Fibroblast of skin of left biceps (primary cell): ENCODE results near the gene SOX8.
"Not testable (repeated sequence)": the region's sequence is repeated elsewhere in the genome, so short reads cannot be mapped to it uniquely, and the experiment has no call there.

ENCODE experiments used
- DNase-seq, 2 experiments: peaks; one replicate each; pipeline ENCODE4 v3.0.0-alpha.2; 2013; ENCODE audit warnings: low read depth in 2 of 2

The SOX8 gene

DNA sequence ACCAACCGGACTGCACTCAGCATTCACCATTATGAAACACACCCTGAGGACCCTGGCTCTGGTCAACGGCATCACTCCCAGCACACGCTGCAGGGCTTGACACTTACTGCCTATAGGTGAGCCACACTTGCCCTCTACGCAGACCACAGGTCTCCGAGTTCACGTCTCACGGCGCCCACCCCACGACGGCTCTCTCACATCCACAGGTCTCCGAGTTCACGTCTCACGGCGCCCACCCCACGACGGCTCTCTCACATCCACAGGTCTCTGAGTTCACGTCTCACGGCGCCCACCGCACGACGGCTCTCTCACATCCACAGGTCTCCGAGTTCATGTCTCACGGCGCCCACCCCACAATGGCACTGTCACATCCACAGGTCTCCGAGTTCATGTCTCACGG, 25.8 kb upstream of the SOX8 start:
- not testable (repeated sequence) for DNase-seq

DNA sequence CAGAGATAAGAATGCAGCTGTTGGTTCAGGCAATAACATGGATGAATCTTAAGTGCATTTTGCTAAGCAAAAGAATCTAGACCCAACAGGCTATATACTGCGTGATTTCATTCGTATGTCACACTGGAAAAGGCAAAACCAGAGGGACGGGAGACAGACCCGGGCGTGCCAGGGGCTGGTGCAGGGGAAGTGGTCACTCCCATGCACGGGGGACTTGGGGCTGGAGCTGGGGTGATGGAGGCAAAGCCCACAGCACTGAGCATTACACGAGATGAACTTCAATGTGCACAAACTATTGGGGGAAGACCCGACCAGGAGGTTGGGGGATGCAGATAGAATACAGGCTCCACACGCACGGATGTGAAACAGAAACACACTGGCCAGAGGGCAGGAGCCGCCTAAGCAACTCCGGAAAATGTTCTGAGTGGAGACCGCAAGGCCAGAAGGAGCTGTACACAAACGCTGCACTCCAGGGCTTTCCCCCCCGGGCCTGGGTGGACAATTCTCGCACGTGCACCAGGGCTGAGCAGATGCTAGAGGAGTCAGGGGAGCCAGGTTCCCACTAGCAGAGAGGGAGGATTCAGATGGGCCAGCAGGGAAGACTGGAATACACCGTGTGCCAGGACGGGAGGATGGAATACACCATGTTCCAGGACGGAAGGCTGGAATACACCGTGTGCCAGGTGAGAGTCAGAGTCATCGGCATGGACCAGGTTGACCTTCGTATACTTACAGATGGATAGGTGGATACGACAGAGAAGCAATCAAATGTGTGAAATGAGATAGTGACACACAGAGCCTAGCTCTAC, 22.1 kb upstream of the SOX8 start:
- DNase-seq: no peak

DNA sequence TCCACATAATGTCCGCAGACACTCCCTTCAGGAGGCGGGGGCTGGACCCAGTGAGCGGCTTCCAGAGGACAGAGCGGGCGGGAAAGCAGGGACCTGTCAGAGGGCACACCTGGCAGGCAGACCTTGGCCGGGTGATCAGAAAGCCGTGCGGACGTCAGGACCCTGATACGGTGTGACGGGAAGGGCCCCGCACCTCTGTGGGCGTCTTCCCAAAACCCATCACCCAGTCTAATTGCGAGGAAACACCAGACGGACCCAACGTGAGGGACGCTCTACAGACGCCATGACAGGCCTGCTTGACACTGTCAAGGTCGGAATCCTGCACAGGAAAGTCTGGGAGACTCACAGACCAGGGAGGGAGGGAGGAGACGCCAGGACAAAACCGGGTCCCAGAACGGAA, 19.2 kb upstream of the SOX8 start:
- no peak for DNase-seq

DNA sequence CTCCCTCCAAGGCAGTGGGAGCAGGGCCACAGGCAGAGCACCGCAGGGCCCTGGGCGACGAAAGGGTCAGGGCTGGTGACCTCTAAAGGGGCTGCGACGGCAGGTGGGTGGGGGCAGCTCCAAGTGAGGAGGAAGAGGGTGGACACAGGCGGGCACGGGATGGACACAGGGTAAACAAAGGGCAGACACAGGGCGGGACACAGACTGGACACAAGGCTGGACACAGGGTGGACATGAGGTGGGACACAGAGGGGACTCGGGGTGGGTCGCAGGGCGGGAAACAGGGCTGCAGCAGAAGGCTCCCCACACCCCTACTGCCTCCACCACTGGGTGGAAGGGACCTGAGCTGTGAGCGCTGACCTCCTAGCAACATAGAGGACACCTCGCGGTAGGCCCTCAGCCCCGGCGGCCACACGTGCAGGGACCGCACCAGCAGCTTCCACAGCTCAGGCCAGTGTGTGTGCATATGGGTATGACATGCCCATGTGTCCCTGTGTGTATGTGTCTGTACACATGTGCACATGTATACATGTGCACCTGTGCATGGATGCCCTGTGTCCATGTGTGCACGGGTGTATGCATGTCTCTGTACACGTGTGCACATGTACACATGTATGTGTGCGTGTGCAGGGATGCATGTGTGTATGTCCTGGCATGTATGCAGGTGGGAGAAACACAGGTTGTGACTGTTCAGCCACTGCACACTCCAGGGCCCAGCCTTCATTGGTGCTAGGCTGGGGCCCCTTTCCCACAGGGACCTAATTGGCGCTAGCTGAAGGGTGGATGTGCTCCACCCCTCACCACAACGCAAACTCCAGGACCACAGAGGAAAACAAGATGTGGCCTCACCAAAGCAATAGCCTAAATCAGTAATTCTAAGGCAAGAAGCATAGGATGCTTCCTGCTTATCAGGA, 18.4 kb upstream of the SOX8 start:
- DNase-seq: no peak

DNA sequence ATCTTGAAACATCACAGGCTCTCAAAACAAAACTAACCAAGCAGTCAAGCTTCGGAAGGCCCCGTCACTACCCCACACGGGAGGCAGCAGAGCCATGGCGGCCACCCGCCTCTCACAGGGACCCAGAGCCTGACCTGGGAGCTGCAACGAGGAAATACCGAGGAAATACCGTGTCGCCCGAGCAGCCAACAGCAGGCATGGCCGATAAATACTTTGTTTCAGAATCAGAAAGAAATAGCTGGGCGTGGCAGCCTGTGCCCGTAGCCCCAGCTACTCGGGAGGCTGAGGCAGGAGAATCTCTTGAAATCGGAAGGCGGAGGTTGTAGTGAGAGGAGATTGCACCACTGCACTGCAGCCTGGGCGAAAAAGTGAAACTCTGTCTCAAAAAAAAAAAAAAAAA, 17.7 kb upstream of the SOX8 start:
- DNase-seq: no peak

DNA sequence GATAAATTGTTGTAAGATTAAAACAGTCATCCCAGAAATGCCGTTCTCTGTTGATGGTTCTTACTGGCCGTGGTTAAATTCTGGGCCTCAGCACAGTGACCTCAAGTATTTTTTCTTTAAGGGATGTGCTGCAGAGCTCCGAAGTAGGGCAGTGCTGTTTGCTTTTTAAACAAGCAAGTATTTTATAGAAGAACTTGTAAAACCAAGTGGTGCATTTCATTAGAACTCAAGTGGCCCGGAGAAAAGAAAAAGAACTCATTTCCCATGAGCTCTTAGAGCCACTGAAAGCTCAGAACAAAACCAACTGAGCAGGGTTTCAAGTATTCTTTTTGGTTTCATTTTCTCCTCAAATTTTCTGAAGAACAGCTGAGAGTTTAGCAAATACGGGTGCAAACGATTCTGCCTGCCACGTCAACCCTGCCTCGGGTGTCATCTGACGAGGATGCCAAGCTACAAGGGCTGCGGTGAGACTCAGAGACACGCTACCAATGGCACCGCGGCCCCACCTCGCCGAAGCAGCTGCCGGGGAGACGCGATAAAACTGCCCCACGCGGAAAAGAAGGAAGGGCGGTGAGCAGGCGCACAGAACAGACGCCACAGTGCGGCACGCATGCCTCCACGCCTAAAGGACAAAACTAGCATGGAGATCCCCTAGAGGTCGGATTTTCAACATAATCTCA, 17.1 kb upstream of the SOX8 start:
- DNase-seq: no peak

DNA sequence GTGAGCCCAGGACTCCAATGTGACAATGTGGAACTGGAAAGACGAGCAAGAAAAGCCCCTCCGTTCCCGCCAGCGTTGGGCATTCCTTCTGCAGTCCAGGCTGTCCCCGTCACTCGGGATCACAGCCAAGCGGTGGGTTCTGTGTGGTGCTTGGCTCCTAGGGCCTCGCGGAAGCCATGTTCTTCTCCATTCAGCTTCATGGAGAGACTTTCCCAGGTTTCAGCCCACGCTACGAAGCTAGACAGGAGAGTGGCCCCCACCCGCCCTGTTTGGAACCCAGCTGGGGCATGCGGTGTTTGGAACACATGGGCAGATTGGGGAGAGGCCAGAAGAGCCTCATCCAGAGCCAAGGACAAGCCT, 16.6 kb upstream of the SOX8 start:
- DNase-seq: no peak

DNA sequence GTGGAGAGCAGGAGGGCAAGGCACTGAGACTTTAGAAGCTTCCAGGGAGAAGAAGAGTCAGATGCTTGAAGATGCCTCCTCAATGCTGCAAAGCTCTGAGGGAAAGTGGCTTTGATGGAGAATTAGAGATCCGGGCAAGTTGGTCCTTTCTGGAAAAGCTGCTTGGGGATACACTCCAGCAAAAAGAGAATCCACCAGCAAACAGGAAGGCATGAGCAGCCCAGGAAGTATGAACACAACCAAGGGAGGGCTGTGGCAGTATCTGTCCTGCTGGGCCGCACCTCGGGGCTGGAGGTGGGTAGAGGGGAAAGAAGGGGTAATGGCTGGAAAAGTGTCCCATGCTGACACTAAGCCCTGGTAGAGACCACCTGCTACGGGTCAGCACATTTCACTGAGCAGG, 16.1 kb upstream of the SOX8 start:
- DNase-seq: no peak

DNA sequence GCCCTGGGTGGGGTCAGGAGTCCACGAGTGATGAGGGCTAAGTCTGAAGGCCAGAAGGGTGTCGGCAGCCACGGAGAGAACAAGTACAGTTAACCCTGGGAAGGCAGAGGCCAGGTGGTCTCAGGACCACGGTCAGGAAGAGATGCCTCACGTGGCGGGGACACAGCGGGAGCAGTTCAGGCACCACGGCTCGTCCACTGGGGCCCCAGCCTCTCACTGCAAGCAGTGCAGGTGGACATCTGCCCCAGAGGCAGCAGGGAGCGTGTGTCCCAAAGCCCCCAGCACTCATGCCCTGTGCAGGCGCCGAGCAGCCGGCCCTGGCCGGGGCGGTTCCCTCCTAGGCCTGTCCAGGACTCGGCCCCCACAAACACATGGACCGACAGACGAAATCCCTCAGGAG, 15.5 kb upstream of the SOX8 start:
- DNase-seq: no peak

DNA sequence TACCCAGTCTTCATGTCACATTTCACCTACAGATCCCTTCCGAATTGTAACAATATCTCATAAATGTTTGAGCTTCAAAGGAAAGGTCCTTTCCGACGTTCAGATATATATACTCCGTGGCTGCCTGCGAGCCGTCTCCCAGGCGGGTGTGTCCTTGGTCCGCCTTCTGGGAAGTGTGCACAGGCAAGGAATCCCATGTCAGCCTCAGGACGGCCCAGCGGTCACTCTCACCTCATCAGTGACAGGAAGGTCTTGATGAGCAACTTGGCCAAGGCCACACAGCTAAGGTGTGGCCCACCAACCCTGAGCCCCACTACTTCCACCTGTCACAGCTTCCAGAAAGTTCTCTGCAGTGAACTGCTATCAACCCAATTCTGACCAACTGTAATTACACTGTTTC, 15.1 kb upstream of the SOX8 start:
- no peak for DNase-seq

DNA sequence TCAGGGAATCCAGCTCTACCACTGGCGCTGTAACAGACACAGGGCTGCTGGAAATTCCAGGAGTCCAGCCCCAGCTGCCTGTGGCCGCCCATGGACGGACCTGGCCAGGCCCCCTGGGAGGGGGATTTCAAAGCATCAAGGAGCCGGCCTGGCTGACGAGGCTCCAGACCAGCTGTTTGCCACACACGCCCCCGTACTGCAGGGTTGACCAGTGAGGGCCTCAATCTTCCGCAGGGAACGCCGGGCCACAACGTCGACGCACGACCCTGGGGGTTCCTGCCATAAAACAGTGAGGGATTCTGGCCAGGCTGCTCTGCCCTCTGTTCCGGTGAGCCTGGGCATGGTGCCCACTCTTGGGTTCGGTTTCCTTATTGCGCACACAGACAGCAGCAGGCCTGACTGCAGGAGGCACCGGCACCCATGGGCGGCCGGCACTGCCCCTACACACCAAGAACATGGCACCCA, 14.5 kb upstream of the SOX8 start:
- DNase-seq: no peak

DNA sequence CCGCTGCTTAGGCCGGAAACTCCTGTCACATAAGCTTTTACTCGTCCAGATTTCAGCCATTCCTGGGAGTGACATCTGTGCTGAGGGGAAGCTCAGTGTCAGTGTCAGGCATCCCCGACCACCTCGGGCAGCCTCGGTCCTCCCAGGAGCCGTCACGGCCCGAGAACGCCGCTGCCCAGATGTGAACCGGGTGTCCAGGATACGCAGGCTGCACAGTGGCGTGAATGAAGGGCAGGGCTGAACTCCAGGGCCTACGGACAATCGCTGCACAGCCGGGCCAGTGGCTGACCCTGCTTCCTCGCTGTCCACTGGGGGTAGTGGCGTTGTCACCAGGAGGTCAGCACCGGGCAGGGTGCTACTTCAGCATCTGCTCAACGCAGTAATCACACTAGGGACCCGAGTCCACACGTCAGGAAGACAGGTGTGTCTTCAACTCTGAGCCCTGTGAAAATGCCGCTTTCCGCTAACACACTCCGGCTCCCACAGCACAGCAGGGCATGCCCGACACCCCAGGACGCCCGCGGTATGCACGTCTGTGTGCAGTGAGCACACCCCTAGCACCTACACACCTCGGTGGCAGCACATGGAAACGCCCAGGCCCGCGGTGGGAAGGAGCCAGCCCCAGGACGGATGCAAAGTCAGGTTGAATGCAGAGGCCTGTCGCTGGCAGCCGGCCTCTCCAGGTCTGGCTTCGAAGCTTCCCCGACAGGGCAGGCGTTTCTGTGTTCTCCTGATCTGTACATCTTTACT, 13.8 kb upstream of the SOX8 start:
- DNase-seq: no peak

DNA sequence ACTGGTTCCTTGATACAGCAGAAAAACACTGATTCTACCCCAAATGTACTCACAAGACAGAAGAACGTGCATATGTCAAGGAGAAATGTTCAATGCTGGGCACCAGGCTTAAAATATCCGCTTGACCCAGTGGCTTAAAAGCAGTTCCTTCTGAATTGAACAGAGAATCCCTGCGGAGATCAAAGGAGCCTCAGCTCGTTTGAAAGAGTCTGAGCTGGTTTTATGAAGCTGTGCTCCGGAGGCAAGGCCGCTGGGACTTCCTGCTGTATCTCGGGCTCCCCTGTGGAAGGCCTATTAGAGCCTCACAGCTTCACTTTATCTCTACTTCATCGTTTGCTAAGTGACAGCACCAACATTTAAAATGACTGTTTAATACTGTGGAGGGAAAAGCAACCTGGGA, 12.9 kb upstream of the SOX8 start:
- no peak for DNase-seq

DNA sequence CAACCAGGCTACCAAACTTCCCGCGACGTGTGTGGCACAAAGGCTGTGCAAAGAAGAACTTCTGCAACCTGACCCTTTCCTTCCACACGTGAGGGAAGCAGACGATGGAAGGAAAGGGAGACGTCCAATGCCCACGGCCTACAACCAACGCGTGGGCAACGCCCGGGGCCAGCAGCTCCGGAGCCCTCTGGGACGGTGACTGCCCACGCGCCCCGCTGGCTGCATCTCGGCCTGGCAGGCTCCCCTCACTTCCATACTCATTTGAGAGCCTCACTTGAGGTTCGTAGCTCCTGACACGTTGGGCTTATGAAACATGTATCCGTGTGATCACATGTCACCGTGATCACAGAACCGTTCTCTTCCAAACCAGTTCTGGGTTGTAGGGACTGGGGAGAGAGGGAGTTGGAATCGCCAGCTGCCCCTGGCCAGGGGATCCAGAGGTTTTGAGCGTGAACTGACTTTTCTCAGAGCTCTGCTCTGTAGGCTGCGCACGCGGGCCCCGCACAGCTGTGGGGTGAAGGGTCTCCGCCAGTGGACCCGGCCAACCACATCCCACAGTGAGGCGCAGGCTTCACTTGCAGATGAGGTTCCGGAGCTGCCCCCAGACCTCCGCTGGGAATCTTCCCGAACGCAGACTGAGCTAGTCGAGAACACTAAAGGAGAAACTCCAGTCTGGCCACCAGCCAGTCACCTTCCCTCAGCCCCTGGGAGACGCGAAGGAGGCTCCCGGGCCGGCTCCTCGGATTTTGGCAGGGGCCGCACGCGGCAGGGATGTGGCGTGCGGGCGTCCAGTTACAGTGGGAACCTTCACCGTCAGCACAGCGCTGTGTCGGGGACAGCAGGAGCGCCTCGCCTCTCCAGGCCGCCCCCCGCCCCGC, 11.8 kb upstream of the SOX8 start:
- no peak for DNase-seq

DNA sequence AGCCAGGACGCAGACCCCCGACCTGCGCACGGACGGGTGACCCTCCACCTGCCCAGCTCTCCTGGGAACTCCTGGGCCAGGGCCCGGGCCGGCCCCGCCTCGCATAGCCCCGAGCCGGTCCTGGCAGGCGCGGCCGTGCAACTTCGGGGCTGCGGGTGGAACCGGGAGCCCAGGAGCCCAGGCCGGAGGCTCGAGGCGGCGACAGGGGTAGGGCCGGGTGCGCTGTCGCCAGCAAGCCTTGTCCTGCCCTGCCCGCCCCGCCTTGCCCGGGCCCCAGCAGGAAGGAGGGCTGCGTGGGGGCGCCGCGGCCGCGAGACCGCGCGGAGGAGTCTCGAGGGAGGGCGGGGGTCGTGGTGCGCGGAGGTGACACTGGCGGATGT, 11.2 kb upstream of the SOX8 start:
- DNase-seq: no peak

DNA sequence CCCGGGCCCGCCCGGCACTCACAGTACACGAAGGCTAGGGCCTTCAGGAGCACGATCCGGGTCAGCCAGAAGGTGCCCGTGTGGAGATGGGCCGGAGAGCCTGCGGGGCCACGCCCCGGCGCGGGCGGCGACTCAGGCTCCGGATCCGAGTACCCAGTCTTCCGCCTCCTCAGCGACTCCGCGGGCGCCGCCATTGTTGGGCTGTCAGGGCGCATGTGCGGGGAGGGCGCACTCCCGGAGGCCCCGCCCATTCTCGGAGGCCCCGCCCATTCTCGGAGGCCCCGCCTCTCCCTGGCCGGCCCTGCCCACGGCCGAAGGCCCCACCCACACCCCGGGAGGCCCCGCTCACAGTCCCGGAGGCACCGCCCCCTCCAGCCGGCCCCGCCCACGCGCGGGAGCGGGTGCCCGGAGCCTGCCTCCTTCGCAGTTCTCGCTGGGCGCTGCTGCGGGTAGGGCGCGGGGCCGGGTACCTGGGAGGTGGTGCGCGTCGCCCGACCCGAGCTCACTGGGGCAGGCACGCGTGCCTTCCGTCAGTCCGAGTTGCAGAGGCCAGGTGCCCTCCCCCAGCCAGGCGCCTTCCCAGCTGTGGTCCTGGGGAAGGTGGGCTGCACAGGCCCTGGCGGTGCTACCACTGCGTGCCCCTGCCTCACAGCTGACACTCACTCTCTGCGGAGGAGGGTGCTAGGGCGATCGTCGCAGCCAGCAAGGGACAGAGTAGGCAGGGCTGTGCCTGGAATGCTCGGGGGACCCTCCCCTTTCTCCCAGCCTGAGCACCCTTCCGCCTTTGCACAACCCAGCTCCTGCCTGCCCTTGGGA, 10.6 kb upstream of the SOX8 start, which contains the start of gene LMF1:
TSS of gene LMF1 (minus strand) at position 219 of the 816 bp plus-strand sequence. CDS start at position 215, 4 bp downstream.
- peak; percentile 62 to 70 for DNase-seq

DNA sequence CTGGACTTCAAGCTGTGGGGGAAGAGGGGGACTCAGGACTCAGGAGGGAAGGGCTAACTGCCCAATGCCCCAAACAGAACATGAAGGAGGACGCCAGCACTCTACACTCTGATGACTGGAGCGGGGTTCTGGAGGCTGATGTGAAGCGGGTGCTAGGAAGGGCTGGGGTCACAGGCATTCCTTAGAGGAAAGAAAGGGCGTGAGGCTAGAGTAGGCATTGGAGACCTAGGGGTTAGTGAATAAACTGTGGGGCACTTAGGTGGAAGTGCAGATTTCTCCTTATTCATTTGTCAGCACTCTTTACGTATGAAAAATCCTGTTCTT, 10.0 kb upstream of the SOX8 start:
- DNase-seq: no peak

DNA sequence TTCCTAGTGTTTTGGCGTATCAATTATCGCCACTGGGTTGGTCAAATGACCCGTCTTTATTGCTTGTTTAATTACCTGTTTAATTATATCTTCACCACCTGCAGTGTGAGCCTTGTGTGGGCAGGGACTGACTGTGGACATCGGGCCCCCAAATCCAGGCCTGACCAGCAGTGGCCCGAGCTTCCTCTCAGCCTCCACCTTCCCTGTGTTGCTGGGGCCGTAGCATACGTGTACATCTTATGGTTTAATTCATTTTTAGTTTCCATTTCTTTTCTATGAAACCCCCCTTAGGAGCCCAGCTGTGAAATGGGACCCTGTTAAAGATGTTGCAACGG, 9.6 kb upstream of the SOX8 start:
- DNase-seq: no peak

DNA sequence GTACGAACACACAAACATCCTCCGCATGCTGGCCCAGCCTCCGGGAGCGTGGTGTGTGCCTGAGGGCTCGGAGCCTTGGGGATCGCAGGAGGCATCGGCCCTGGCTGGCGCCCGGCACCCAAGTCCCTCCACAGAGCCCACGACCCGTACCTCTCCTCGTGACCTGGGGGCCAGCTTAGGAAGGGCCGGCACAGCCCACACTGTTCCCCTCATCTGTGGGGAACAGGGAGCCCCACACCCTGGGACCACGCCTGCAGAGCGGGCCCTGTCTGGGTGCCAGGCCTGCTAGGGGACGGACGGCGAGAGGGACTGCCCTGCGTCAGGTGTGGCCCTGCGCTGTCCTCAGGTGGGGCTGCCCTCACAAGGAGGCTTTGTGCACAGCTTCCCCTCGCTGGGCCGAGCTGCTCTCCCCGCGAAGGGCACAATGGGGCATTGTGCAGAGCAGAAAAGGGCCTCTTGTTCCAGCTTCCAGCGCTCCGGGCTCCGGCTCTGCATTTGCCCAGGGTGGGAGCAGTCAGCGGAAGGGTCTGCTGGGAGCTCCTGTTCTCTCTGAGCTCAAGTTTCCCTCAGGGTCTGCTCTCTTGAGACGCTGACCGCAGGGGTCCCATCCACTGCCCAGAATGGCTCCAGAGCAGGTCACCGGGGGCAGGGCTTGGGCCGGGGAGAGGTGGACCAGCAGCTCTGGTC, 9.1 kb upstream of the SOX8 start:
- no peak for DNase-seq
